DND-41 (cell line): ENCODE results near the gene ITPRID1.

Experiments
- EZH2 ChIP-seq: IDR thresholded peaks from 3 replicates; pipeline ENCODE4 v1.6.1; 2012; ENCODE audit warnings: borderline replicate concordance, low read depth, mild to moderate bottlenecking, moderate library complexity, low read length, inconsistent platforms; ENCODE audit not compliant: severe bottlenecking
- TF ChIP-seq, protein P1 (sequence below): IDR thresholded peaks from 2 replicates; pipeline ENCODE4 v1.5.1; 2012; ENCODE audit warnings: borderline replicate concordance, low read length, moderate library complexity, mild to moderate bottlenecking; ENCODE audit not compliant: poor library complexity, severe bottlenecking; ENCODE audit errors: extremely low read depth

DNA sequence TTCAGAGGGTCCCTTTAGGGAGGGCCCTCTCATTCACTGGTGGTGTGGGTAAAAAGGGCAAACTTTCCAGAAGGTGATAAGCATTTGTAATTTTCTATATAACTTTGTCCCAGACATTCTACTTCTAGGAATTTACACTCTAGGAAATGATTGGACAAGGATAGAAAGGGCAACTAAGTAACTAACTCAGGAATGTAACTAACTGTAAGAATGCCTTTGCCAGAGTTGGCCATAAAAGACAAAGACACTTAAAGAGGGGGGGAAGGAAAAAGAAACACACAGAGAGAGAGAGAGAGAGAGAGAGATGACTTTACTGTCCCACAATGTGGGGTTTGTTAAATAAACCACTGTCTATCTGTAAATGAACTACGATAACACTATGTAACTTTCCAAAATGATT, 38.5 kb upstream of the ITPRID1 start:
- TF ChIP-seq, protein P1, sequence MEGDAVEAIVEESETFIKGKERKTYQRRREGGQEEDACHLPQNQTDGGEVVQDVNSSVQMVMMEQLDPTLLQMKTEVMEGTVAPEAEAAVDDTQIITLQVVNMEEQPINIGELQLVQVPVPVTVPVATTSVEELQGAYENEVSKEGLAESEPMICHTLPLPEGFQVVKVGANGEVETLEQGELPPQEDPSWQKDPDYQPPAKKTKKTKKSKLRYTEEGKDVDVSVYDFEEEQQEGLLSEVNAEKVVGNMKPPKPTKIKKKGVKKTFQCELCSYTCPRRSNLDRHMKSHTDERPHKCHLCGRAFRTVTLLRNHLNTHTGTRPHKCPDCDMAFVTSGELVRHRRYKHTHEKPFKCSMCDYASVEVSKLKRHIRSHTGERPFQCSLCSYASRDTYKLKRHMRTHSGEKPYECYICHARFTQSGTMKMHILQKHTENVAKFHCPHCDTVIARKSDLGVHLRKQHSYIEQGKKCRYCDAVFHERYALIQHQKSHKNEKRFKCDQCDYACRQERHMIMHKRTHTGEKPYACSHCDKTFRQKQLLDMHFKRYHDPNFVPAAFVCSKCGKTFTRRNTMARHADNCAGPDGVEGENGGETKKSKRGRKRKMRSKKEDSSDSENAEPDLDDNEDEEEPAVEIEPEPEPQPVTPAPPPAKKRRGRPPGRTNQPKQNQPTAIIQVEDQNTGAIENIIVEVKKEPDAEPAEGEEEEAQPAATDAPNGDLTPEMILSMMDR = no peak
- TF ChIP-seq EZH2 = no peak
